ENCODE data around the gene MIPOL1. TPM values are rescaled to one million over a fixed set of nuclear protein-coding genes. Genes with fewer than 3 reads are reported as not detected.

The MIPOL1 gene
- total RNA-seq, 1 experiment from 2014 or later, result 18.7 TPM

DNA sequence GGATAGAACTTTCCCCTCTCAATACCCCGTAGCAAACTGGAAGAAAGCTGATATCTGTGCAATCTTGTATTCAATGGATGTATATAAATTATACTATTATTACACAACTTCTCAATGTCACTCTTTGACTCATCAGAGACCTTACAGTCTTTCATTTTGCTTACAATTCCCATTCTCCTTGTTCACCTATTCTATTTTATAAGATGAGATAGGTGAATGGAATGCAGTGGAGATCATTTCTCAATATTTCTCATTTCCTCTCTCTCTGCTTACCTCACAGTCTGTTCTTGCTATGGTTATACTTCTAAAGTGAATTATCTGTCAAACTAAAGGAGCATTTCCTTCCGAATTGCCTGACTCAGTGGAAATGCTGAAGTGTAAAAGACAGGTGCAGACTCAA lies 382.4 kb downstream of the MIPOL1 start:
- intact Hi-C loops (cut with micrococcal nuclease; ENCODE audit: unreplicated experiment), result no loop called here
- POLR2A ChIA-PET, result no interaction called here
- no peak for DNase-seq
- CTCF ChIA-PET, result no interaction called here
- H3K4me1 ChIP-seq, result peaks cover 17% of the 10 kb centered on the region
- H3K36me3 ChIP-seq (ENCODE audit: control insufficient read depth, insufficient read depth, low read length), result no peaks in the 10 kb centered on the region
- H3K9me3 ChIP-seq, result no peaks in the 10 kb centered on the region
- Mint-ChIP-seq H3K27me3 (ENCODE audit: insufficient read depth, unreplicated experiment) (no peaks in the 10 kb centered on the region), H3K4me3 (ENCODE audit: unreplicated experiment) (no peak overlapping the region), H3K9me3 (ENCODE audit: unreplicated experiment) (no peaks in the 10 kb centered on the region), H3K27ac (ENCODE audit: unreplicated experiment) (no peak overlapping the region), H3K36me3 (ENCODE audit: insufficient read depth, unreplicated experiment) (peaks cover 23% of the 10 kb centered on the region), H3K4me1 (ENCODE audit: low read depth, unreplicated experiment) (peaks cover 8% of the 10 kb centered on the region)
- H3K4me3 ChIP-seq (ENCODE audit: low read depth, low read length), result no peak overlapping the region
- no peaks in the 10 kb centered on the region for H3K27me3 ChIP-seq (replicated peaks; ENCODE audit: control insufficient read depth, insufficient read depth, low read length)
- no TSS peak for BruUV-seq (replicated peaks)
- TF ChIP-seq, protein P1, sequence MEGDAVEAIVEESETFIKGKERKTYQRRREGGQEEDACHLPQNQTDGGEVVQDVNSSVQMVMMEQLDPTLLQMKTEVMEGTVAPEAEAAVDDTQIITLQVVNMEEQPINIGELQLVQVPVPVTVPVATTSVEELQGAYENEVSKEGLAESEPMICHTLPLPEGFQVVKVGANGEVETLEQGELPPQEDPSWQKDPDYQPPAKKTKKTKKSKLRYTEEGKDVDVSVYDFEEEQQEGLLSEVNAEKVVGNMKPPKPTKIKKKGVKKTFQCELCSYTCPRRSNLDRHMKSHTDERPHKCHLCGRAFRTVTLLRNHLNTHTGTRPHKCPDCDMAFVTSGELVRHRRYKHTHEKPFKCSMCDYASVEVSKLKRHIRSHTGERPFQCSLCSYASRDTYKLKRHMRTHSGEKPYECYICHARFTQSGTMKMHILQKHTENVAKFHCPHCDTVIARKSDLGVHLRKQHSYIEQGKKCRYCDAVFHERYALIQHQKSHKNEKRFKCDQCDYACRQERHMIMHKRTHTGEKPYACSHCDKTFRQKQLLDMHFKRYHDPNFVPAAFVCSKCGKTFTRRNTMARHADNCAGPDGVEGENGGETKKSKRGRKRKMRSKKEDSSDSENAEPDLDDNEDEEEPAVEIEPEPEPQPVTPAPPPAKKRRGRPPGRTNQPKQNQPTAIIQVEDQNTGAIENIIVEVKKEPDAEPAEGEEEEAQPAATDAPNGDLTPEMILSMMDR (IDR thresholded peaks at IDR 0.05; ENCODE audit: insufficient read depth in 1 of 2, low read depth in 1 of 2, low read length in 1 of 2, severe bottlenecking in 1 of 2, unreplicated experiment in 1 of 2), result no peak

DNA sequence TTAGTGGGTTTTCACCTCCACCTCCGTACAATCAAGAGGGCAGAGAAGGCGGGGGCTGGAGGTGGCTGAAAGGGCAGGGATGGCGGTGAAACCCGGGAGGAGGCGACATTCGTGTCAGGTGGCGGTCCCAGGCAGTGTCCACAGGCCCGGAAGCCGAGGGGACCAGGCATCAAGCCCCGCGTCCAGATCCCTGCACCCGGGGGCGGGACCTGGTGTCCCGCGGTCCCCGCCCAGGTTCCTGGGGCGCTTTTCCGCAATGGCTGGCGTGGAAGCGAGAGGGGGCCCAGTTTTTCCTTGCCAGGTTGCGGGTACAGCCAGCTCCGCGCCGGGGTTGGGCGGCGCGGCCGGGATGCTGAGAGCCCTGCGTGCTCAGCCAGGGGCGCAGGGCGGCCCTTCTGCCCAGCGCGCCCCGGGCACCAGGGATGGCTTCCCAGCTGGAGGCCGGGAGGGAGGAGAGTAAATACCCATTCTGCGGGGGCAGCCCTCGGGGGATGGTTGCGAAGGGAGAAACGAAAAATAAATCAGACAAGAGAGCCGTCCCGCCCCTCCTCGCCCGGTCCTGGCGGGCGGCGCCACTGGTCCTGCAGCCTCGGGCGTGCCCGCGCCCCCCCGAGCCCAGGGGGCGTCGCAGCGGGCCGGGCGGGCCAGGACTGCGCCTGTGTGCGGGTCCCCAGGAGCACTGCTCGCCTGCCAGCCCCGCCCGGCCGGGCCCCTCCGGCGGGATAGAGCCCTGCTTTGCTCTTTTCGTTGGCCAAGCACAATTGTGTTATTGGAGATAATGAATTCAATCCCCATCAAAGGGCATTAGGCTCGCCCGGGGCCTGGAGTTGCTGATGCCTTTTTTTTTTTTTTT lies 385.8 kb downstream of the MIPOL1 start:
- H3K9me3 ChIP-seq, result no peaks in the 10 kb centered on the region
- Mint-ChIP-seq H3K9me3 (ENCODE audit: unreplicated experiment) (no peaks in the 10 kb centered on the region), H3K4me3 (ENCODE audit: unreplicated experiment) (peak overlapping the region; percentile 78), H3K27me3 (ENCODE audit: insufficient read depth, unreplicated experiment) (no peaks in the 10 kb centered on the region), H3K4me1 (ENCODE audit: low read depth, unreplicated experiment) (peaks cover 23% of the 10 kb centered on the region), H3K36me3 (ENCODE audit: insufficient read depth, unreplicated experiment) (peaks cover 50% of the 10 kb centered on the region), H3K27ac (ENCODE audit: unreplicated experiment) (peak overlapping the region; percentile 97)
- peaks cover 32% of the 10 kb centered on the region for H3K4me1 ChIP-seq
- no TSS peak for BruUV-seq (replicated peaks)
- H3K27me3 ChIP-seq (replicated peaks; ENCODE audit: control insufficient read depth, insufficient read depth, low read length), result no peaks in the 10 kb centered on the region
- ChIA-PET POLR2A (interaction anchor here (1.0 kb wide), 1 partner anchor 334 kb away, joined by 3 read pairs; no protein-coding TSS in a partner anchor), CTCF (interaction anchor here (0.8 to 1.0 kb wide), 2 partner anchors 13 to 20 kb away, joined by 3 read pairs; no protein-coding TSS in a partner anchor)
- intact Hi-C loops (cut with micrococcal nuclease; ENCODE audit: unreplicated experiment), result loop anchor here (1.0 to 2.0 kb wide), 4 partner anchors 16 to 169 kb away; no protein-coding TSS in a partner anchor
- peak overlapping the region; percentile 72 for H3K4me3 ChIP-seq (ENCODE audit: low read depth, low read length)
- no peaks in the 10 kb centered on the region for H3K36me3 ChIP-seq (ENCODE audit: control insufficient read depth, insufficient read depth, low read length)
- TF ChIP-seq, protein P1 (IDR thresholded peaks at IDR 0.05; ENCODE audit: insufficient read depth in 1 of 2, low read depth in 1 of 2, low read length in 1 of 2, severe bottlenecking in 1 of 2, unreplicated experiment in 1 of 2), result peak in 1 of 2 experiments; percentile 3
- peak; percentile 92 for DNase-seq

DNA sequence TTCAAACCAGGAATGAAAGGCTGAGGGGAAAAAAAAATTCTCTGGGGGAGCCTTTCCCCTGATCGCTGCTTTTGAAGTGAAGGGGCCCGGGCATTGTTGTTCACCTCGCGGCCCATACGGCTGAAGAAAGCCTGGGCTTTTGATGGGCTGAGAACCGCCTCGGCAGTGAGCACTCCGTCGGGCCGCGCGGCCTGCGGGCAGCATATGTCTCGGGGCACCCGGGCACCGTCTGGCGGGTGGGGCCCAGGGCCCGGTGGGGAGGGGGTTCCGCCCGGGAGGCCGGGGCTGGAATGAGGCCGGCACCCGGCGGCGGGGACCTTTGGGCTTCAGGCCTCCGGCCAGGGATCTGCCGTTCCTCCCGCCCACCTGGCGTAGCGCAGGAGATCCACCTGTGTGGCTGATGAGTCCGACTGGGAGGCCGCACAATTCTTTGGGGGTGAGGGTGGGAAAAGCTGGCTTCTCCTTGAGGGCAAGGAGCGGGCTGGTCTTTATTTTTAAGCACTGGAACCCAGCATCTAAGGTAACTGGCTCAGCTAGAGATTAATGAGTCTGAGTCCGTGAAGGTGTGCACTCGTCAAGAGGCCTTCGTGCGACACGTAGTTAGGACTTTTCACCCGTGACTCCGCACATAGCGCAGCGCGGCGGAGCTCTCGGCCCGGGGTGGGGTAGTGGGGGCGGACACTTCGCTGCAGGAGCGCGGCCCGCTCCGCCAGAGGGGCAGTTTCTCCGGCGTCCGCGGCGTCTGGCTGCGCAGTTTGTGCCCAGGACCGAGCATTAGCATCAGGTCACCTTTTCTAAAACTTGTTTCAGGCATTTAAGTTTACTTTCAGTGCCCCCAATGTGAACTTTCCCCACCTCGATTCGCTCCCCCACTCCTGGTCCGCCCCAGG lies 386.7 kb downstream of the MIPOL1 start:
- Mint-ChIP-seq H3K4me3 (ENCODE audit: unreplicated experiment) (peak overlapping the region; percentile 78), H3K9me3 (ENCODE audit: unreplicated experiment) (no peaks in the 10 kb centered on the region), H3K27me3 (ENCODE audit: insufficient read depth, unreplicated experiment) (no peaks in the 10 kb centered on the region), H3K36me3 (ENCODE audit: insufficient read depth, unreplicated experiment) (peaks cover 59% of the 10 kb centered on the region), H3K27ac (ENCODE audit: unreplicated experiment) (peak overlapping the region; percentile 97), H3K4me1 (ENCODE audit: low read depth, unreplicated experiment) (peaks cover 23% of the 10 kb centered on the region)
- CTCF ChIA-PET, result interaction anchor here (0.6 to 1.3 kb wide), 4 partner anchors 12 to 354 kb away, joined by 3 to 5 read pairs (median 4); no protein-coding TSS in a partner anchor
- no TSS peak for BruUV-seq (replicated peaks)
- Histone ChIP-seq H3K27me3 (replicated peaks; ENCODE audit: control insufficient read depth, insufficient read depth, low read length) (no peaks in the 10 kb centered on the region), H3K4me1 (peaks cover 32% of the 10 kb centered on the region), H3K4me3 (ENCODE audit: low read depth, low read length) (peak overlapping the region; percentile 72), H3K9me3 (no peaks in the 10 kb centered on the region), H3K36me3 (ENCODE audit: control insufficient read depth, insufficient read depth, low read length) (0 out of 2 replicates have a peak, but pooled peaks cover 2% of the 10 kb centered on the region)
- peak; percentile 82 to 84 for DNase-seq
- intact Hi-C loops (cut with micrococcal nuclease; ENCODE audit: unreplicated experiment), result loop anchor here (1.0 to 2.0 kb wide), 2 partner anchors 11 to 170 kb away; partner anchors contain the start of genes FOXA1 and TTC6
- POLR2A ChIA-PET, result interaction anchor here (0.6 to 1.2 kb wide), 7 partner anchors 9 to 335 kb away, joined by 3 to 5 read pairs (median 3); partner anchors contain the start of genes FOXA1 and TTC6
- TF ChIP-seq, protein P1 (IDR thresholded peaks at IDR 0.05; ENCODE audit: insufficient read depth in 1 of 2, low read depth in 1 of 2, low read length in 1 of 2, severe bottlenecking in 1 of 2, unreplicated experiment in 1 of 2), result no peak
